GM19193 (cell line): Measurements from ENCODE around the gene CERCAM.

Source experiments
- POLR2A ChIP-seq: IDR thresholded peaks from 4 replicates; pipeline ENCODE4 v1.6.1; 2011; ENCODE audit not compliant: insufficient read depth, insufficient read length; ENCODE audit errors: extremely low read depth

CERCAM gene

DNA sequence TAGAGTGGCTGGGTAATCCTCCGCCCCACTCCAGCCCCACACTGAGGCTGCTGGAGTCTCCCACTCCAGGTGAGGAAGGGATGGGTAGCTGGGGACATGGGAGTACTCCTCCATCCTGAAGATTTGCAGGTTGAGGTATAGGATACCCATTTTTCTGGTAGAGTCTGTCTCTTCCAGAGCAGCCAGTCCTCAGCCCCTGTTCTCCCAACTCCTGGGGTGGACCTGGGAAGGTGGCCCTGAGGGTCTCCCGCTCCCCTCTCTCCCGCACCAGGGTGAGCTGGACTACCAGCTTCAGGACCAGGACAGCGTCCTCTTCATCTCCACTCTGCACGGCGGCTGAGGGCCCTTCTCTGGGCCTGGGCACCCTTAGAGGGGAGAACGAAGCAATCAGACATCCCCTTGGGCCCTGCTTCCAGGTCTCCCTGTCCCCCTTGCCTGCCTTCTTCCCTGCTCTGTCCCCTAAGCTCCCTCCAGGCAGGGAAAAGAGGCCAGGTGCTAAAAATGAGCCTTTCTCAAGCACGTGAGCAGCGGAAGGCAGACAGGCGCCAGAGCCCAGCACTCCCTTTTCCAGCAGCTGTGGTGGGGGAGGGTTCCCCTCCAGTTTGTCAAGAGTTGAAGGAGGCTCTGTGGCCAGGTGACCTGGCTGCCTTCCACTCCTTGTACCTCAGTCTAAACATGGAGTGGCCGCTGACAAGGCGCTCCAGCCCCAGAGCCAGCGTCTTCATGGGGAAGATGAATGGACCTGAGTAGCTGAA lies 31.1 kb upstream of the CERCAM start:
- no peak for TF ChIP-seq POLR2A

DNA sequence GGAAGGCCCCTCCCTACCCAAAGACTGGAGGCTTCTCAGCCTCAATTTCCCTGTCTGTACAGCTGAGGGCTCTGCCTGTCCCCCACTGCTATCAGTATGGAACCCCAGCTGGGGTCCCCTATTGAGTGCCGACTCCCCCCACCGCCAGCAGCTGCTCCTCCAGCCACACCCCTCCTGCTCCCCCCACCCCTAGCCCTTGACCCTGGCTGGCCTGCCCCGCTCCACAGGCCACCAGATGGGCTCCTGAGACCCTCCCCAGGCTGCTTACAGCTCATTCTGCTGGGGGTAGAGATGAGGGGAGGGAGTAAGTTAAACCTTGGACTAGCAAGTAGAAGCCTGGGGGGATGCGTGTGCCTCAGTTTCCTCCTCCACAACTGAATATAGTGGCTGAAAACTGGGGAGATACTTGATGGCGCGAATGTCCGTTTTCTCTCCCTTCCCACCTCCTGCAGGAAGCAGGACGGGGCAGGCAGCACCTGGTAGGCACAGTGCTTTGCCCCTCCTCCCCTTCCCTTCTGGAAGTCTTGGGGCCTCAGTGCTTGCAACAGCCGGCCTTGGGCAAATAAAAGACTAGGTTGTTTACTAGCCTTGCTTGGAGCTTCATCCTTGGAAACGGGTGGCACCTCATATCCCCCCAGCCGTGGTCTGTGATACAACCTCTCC lies 30.4 kb upstream of the CERCAM start:
- TF ChIP-seq POLR2A, result no peak

GRCh38 chr9:128390813-128391711 lies 29.6 kb upstream of the CERCAM start:
- no peak for TF ChIP-seq POLR2A

DNA sequence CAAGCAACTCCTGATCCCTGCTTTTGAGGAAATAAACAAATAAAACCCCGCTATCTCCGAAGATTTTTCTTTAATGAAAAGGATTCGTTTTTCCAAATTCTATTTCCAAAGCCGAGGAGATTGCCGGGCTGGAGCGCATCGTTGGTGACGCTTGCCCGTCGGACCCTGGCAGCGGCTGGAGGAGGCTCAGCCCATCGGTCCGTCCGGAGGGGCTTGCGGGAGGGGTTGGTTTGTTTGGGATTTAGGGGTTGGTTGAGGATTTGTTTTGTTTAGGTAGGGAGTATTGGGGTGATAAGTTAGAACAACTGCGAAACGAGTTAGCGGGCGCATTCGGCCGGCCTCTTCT lies 28.7 kb upstream of the CERCAM start:
- no peak for TF ChIP-seq POLR2A

GRCh38 chr9:128392302-128393144 lies 28.1 kb upstream of the CERCAM start:
- TF ChIP-seq POLR2A, result no peak

GRCh38 chr9:128393145-128393775 lies 27.4 kb upstream of the CERCAM start:
- no peak for TF ChIP-seq POLR2A

GRCh38 chr9:128393970-128394369 lies 26.7 kb upstream of the CERCAM start:
- TF ChIP-seq POLR2A, result no peak

- TF ChIP-seq POLR2A, result no peak
These were observed 26.1 kb upstream of the CERCAM start for GRCh38 chr9:128394379-128395168.

DNA sequence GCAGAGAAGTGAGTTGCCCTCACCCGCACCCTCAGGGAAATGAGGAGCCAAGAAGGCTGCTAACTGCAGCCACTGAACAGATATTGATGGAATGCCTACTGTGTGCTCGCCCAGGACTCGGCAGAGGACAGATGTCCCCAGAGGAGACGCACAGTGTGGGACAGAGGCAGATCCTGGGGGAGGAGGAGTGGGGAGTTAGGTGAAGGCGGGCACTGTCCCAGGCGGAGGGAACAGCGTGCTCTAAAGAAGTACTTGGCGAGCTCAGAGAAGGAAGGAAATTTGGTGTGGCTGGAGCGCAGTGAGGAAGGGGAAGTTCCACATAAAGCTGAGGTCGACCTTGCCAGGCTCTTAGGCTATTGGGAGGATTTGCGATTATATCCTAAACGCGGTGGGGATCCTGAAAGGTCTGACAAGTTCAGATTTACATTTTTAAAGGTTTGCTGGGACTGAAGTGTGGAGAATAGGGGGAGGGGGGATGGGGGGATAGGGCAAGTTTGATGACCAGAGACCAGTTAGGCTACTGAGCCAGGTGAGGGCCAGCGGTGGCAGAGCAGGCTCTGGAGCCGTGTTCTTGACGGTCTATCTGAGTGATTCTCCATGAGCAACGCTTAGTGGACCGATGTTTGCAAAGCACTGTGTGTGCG lies 23.6 kb upstream of the CERCAM start:
- TF ChIP-seq POLR2A, result no peak

DNA sequence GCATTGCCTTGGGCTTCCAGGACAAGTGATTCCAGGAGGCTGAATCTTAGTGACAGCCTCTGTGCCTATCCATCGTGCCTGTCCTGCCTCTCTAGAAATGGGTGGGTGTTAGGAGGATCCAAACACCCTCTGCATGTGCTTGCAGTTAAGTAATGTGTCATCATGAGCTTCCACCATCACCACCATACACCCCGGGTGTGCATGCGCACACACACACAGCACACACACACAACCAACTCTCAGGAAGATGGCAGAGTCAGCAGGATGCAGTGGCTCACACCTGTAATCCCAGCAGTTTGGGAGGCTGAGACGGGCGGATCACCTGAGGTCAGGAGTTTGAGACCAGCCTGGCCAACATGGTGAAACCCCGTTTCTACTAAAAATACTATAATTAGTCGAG lies 22.8 kb upstream of the CERCAM start:
- TF ChIP-seq POLR2A, result no peak

DNA sequence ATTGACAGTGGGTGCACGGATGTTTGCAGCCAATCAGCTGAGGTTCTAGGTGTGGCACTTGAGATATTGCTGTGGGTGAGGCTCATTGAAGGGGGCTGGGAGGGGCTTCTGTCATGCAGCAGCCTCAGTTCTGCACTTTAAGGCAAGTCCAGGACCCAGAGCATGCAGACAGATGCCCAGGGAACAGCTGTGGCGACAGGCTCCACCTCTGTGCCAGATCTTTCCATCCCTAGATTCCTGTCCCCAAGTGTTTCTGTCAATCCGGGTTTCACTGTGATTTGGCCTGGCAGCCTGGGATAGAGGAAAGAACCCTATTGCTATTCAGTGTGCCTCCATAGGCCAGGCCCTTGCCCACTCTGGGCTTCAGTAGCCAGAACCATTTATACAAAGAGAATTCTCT lies 20.8 kb upstream of the CERCAM start:
- no peak for TF ChIP-seq POLR2A

- no peak for TF ChIP-seq POLR2A
These were observed 16.1 kb upstream of the CERCAM start for GRCh38 chr9:128404560-128404959.
